Transverse colon (tissue), 4 donors: ENCODE data around the gene TMEM37.

ENCODE experiments used
- CTCF ChIP-seq, 5 experiments: fragments of 200-600 bp in 3 of 5; fragments of 450-650 bp in 2 of 5; sonication (generic) in 3 of 5; IDR thresholded peaks; 1 replicate in 2 of 5; 2 replicates in 3 of 5; pipeline ENCODE4 v1.5.1; 2016 to 2017; ENCODE audit warnings: antibody characterized with exemption in 5 of 5, inconsistent platforms in 3 of 5, mild to moderate bottlenecking in 2 of 5, moderate library complexity in 1 of 5
- EP300 ChIP-seq: sonication (generic); formaldehyde crosslinking; IDR thresholded peaks from one replicate; pipeline ENCODE4 v1.6.1; 2017; ENCODE audit warnings: antibody characterized with exemption, low read depth
- POLR2AphosphoS5 ChIP-seq, 3 donors: sonication (generic); formaldehyde crosslinking; IDR thresholded peaks; one replicate each; pipeline ENCODE4 v1.6.1; 2016; ENCODE audit warnings: antibody characterized with exemption in 3 of 3

GRCh38 chr2:119438726-119439284 lies 7.2 kb downstream of the TMEM37 start:
- no peak for TF ChIP-seq CTCF (IDR thresholded peaks at IDR 0.05)
- no peak for TF ChIP-seq POLR2AphosphoS5 (IDR thresholded peaks at IDR 0.05)
- no peak for TF ChIP-seq EP300
